PC-3 (cell line): ENCODE measurements around the gene TMEM242. TPM values are rescaled to one million over a fixed set of nuclear protein-coding genes. Genes with fewer than 3 reads are reported as not detected.

Experiments used
- ATAC-seq: fragments of 200-7000 bp; cut with Tn5 transposase; 2 replicates; pipeline ENCODE4 v1.9.1; 2020; ENCODE audit warnings: mild to moderate bottlenecking, moderate library complexity
- BruUV-seq: library from RNA; stranded (reverse); fragments of 400-500 nt; replicated peaks from 2 replicates; lab custom pipeline; 2021; lab: Mats Ljungman, UMichigan
- CTCF ChIA-PET: fragments of 300-600 bp; sonication (Branson Sonifier 250); formaldehyde crosslinking; loops from one replicate; lab custom pipeline; 2022; ENCODE audit warnings: antibody characterized with exemption; lab: Charles Lee
- POLR2A ChIA-PET: fragments of 300-600 bp; sonication (Branson Sonifier 250); formaldehyde crosslinking; loops from one replicate; lab custom pipeline; 2022; ENCODE audit warnings: antibody characterized with exemption; ENCODE audit not compliant: unreplicated experiment; lab: Charles Lee
- DNase-seq: peaks from one replicate; pipeline ENCODE4 v3.0.0-alpha.2; 2015
- H2AFZ ChIP-seq: fragments of 300-600 bp; sonication (generic); 2 replicates; pipeline ENCODE4 v1.6.0; 2016; ENCODE audit warnings: antibody characterized with exemption, low read length
- H3F3A ChIP-seq: fragments of 300-600 bp; sonication (generic); one replicate; pipeline ENCODE4 v1.6.0; 2017; ENCODE audit warnings: antibody characterized with exemption, low read length, control low read depth, mild to moderate bottlenecking; ENCODE audit not compliant: unreplicated experiment
- H3K27ac ChIP-seq: fragments of 300-600 bp; sonication (generic); 2 replicates; pipeline ENCODE4 v1.5.1; 2016; ENCODE audit warnings: mild to moderate bottlenecking, low read length
- H3K27me3 ChIP-seq: fragments of 300-600 bp; sonication (generic); 2 replicates; pipeline ENCODE4 v1.6.1; 2016; ENCODE audit warnings: low read length, mixed read lengths
- H3K36me3 ChIP-seq: fragments of 300-600 bp; sonication (generic); 2 replicates; pipeline ENCODE4 v1.6.1; 2016; ENCODE audit warnings: low read depth, mixed run types, low read length, mixed read lengths
- H3K4me1 ChIP-seq: fragments of 300-600 bp; sonication (generic); 2 replicates; pipeline ENCODE4 v1.5.1; 2016; ENCODE audit warnings: low read length; ENCODE audit not compliant: insufficient read depth
- H3K4me2 ChIP-seq: fragments of 300-600 bp; sonication (generic); 2 replicates; pipeline ENCODE4 v1.6.0; 2016; ENCODE audit warnings: low read length
- H3K4me3 ChIP-seq: fragments of 300-600 bp; sonication (generic); 2 replicates; pipeline ENCODE4 v1.5.1; 2016; ENCODE audit warnings: mild to moderate bottlenecking, low read length, mixed read lengths
- H3K79me2 ChIP-seq: fragments of 300-600 bp; sonication (generic); 2 replicates; pipeline ENCODE4 v1.6.1; 2017; ENCODE audit warnings: low read length, mixed read lengths
- H3K9ac ChIP-seq: fragments of 300-600 bp; sonication (generic); 2 replicates; pipeline ENCODE4 v1.6.0; 2016; ENCODE audit warnings: mild to moderate bottlenecking, low read length
- H3K9me2 ChIP-seq: fragments of 300-600 bp; sonication (generic); replicated peaks from 2 replicates; pipeline ENCODE4 v1.6.1; 2016; ENCODE audit warnings: mixed run types, low read length, mixed read lengths
- H3K9me3 ChIP-seq: fragments of 300-600 bp; sonication (generic); 2 replicates; pipeline ENCODE4 v1.6.1; 2016; ENCODE audit warnings: low read length, mixed read lengths
- H4K20me1 ChIP-seq: fragments of 300-600 bp; sonication (generic); 2 replicates; pipeline ENCODE4 v1.6.1; 2016; ENCODE audit warnings: low read length, mixed read lengths
- EZH2 ChIP-seq: fragments of 300-600 bp; sonication (generic); IDR thresholded peaks from one replicate; pipeline ENCODE4 v1.6.1; 2017; ENCODE audit warnings: antibody characterized with exemption, mild to moderate bottlenecking, low read length; ENCODE audit not compliant: unreplicated experiment
- EZH2phosphoT487 ChIP-seq: fragments of 300-600 bp; sonication (generic); IDR thresholded peaks from 2 replicates; pipeline ENCODE4 v1.6.1; 2018; ENCODE audit warnings: mild to moderate bottlenecking, antibody characterized with exemption, low read length, borderline replicate concordance
- intact Hi-C: fragments of 100-400 bp; cut with micrococcal nuclease; formaldehyde crosslinking; loops from 2 replicates; pipeline ENCODE4 v1.9.0; 2023
- total RNA-seq: library from RNA; depleted of rRNA; stranded (reverse); fragments of >200 nt; gene quantifications from 2 replicates; pipeline ENCODE4 v1.2.3, GENCODE V29; 2014
- TF ChIP-seq, protein P1 (sequence below): fragments of 300-600 bp; sonication (generic); conservative IDR thresholded peaks from 2 replicates; pipeline ENCODE4 v1.5.1; 2017; ENCODE audit warnings: antibody characterized with exemption, low read depth, mild to moderate bottlenecking, low read length

The TMEM242 gene
- total RNA-seq, 1 experiment from 2014 or later = 7.9 TPM

GRCh38 chr6:157281570-157281969, 41.7 kb downstream of the TMEM242 start:
- Histone ChIP-seq H3F3A (no peaks in the 10 kb centered on the region), H3K79me2 (no peaks in the 10 kb centered on the region), H3K27me3 (no peaks in the 10 kb centered on the region), H2AFZ (no peak overlapping the region), H3K9me3 (no peaks in the 10 kb centered on the region), H3K9me2 (no peaks in the 10 kb centered on the region), H3K4me3 (no peak overlapping the region), H3K36me3 (no peaks in the 10 kb centered on the region), H3K27ac (no peak overlapping the region), H3K4me2 (no peak overlapping the region), H3K4me1 (no peaks in the 10 kb centered on the region), H3K9ac (no peak overlapping the region), H4K20me1 (no peaks in the 10 kb centered on the region)
- ATAC-seq (peak; percentile 46; the same call in 1 of the 2 replicates), DNase-seq (peak; percentile 20)
- BruUV-seq = no TSS peak
- ChIA-PET CTCF (no interaction called here), POLR2A (no interaction called here)
- TF ChIP-seq, protein P1, sequence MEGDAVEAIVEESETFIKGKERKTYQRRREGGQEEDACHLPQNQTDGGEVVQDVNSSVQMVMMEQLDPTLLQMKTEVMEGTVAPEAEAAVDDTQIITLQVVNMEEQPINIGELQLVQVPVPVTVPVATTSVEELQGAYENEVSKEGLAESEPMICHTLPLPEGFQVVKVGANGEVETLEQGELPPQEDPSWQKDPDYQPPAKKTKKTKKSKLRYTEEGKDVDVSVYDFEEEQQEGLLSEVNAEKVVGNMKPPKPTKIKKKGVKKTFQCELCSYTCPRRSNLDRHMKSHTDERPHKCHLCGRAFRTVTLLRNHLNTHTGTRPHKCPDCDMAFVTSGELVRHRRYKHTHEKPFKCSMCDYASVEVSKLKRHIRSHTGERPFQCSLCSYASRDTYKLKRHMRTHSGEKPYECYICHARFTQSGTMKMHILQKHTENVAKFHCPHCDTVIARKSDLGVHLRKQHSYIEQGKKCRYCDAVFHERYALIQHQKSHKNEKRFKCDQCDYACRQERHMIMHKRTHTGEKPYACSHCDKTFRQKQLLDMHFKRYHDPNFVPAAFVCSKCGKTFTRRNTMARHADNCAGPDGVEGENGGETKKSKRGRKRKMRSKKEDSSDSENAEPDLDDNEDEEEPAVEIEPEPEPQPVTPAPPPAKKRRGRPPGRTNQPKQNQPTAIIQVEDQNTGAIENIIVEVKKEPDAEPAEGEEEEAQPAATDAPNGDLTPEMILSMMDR = peak; percentile 41
- no peak for TF ChIP-seq EZH2
- intact Hi-C loops = no loop called here

DNA sequence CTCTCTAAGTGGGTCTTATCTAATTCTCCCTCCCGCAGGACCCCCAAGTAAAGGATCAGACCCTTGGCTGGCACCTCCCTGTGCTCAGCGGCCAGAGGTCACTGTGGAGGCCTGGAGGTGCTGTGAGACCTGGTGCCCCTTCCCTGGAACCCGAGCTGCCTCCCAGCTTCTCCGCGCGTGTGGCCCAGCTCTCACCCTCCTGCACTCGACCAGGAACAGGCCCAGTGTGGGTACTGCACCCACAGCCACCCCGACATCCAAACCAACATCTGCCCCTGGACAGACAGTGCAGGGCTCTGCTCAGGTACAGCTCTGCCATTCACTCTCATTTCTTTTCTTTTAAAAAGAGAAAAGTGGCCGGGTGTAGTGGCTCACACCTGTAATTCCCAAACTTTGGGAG, 42.4 kb downstream of the TMEM242 start:
- Histone ChIP-seq H3K4me3 (no peak overlapping the region), H3K4me1 (no peaks in the 10 kb centered on the region), H3K9ac (no peak overlapping the region), H2AFZ (no peak overlapping the region), H3K9me3 (no peaks in the 10 kb centered on the region), H3F3A (no peaks in the 10 kb centered on the region), H3K27me3 (no peaks in the 10 kb centered on the region), H3K36me3 (no peaks in the 10 kb centered on the region), H3K9me2 (no peaks in the 10 kb centered on the region), H4K20me1 (no peaks in the 10 kb centered on the region), H3K79me2 (no peaks in the 10 kb centered on the region), H3K27ac (no peak overlapping the region), H3K4me2 (no peak overlapping the region)
- POLR2A ChIA-PET = no interaction called here
- no peak for DNase-seq
- no TSS peak for BruUV-seq
- no peak for ATAC-seq
- CTCF ChIA-PET = no interaction called here
- intact Hi-C loops = no loop called here
- TF ChIP-seq EZH2phosphoT487 (no peak), EZH2 (no peak)
- TF ChIP-seq, protein P1 = no peak

GRCh38 chr6:157280157-157280556, 43.2 kb downstream of the TMEM242 start:
- H3K27ac ChIP-seq = no peak overlapping the region
- no peaks in the 10 kb centered on the region for H3K79me2 ChIP-seq
- no peaks in the 10 kb centered on the region for H3F3A ChIP-seq
- ATAC-seq (no peak), DNase-seq (no peak)
- H3K4me2 ChIP-seq = no peak overlapping the region
- no peak overlapping the region for H3K9ac ChIP-seq
- no peaks in the 10 kb centered on the region for H4K20me1 ChIP-seq
- no peaks in the 10 kb centered on the region for H3K27me3 ChIP-seq
- no TSS peak for BruUV-seq
- TF ChIP-seq EZH2 (no peak), EZH2phosphoT487 (no peak)
- TF ChIP-seq, protein P1 = no peak
- intact Hi-C loops = no loop called here
- no peaks in the 10 kb centered on the region for H3K9me2 ChIP-seq
- peaks cover 2% of the 10 kb centered on the region; the same call in 1 of the 2 replicates for H3K4me1 ChIP-seq
- no peaks in the 10 kb centered on the region for H3K36me3 ChIP-seq
- no peaks in the 10 kb centered on the region for H3K9me3 ChIP-seq
- H3K4me3 ChIP-seq = no peak overlapping the region
- no peak overlapping the region for H2AFZ ChIP-seq
- ChIA-PET POLR2A (no interaction called here), CTCF (no interaction called here)
